Mammary epithelial cell (primary cell): ENCODE data around the gene RNF213.

ENCODE experiments used
- CTCF ChIP-seq, 2 donors: IDR thresholded peaks in 1 of 2; conservative IDR thresholded peaks in 1 of 2; 2 replicates each; pipeline ENCODE4 v1.5.1; 2011 to 2012; ENCODE audit warnings: inconsistent platforms in 2 of 2, low read length in 2 of 2, mild to moderate bottlenecking in 2 of 2, control low read depth in 1 of 2, low read depth in 1 of 2; ENCODE audit not compliant: insufficient read depth in 1 of 2; ENCODE audit errors: extremely low read depth in 1 of 2
- EZH2 ChIP-seq: IDR thresholded peaks from 2 replicates; pipeline ENCODE4 v1.6.1; 2012; ENCODE audit warnings: low read length, inconsistent platforms, borderline replicate concordance

- no peak for TF ChIP-seq EZH2
- TF ChIP-seq CTCF (conservative IDR thresholded peaks at IDR 0.05 in 1 of 2, IDR thresholded peaks at IDR 0.05 in 1 of 2; ENCODE audit: extremely low read depth in 1 of 2, insufficient read depth in 1 of 2, low read depth in 1 of 2, low read length in 2 of 2) = no peak
These were observed 93.7 kb downstream of the RNF213 start for GRCh38 chr17:80354336-80354735.
